GM19467 (cell line): ENCODE results near the gene EGR4.

Source experiments
- ATAC-seq: cut with Tn5 transposase; IDR thresholded peaks from one replicate; pipeline ENCODE4 v1.9.1; 2021; ENCODE audit warnings: mild to moderate bottlenecking, moderate library complexity; ENCODE audit not compliant: unreplicated experiment

Gene EGR4

GRCh38 chr2:73290049-73290839 is 3.1 kb downstream of the EGR4 start:
- ATAC-seq = no peak

GRCh38 chr2:73289304-73289703 is 4.0 kb downstream of the EGR4 start:
- ATAC-seq = no peak

- ATAC-seq = no peak
These were observed 7.2 kb downstream of the EGR4 start for GRCh38 chr2:73286134-73286655.

GRCh38 chr2:73285159-73285739 is 8.1 kb downstream of the EGR4 start:
- peak; percentile 52 for ATAC-seq

GRCh38 chr2:73284296-73285158 is 8.8 kb downstream of the EGR4 start, which contains the start of gene FBXO41:
Gene FBXO41, minus strand, starts transcription at chr2:73284478. Its CDS starts 14,848 bp downstream, at chr2:73269630.
- ATAC-seq = peak; percentile 64

GRCh38 chr2:73283545-73284295 is 9.6 kb downstream of the EGR4 start:
- peak; percentile 2 for ATAC-seq

GRCh38 chr2:73282924-73283544 is 10.3 kb downstream of the EGR4 start:
- ATAC-seq = no peak

- ATAC-seq = no peak
These were observed 12.1 kb downstream of the EGR4 start for GRCh38 chr2:73281244-73281643.

GRCh38 chr2:73279852-73280251 is 13.5 kb downstream of the EGR4 start:
- no peak for ATAC-seq

- ATAC-seq = no peak
These were observed 21.1 kb downstream of the EGR4 start for GRCh38 chr2:73272270-73272669.

- no peak for ATAC-seq
These were observed 23.5 kb downstream of the EGR4 start for GRCh38 chr2:73269686-73270465.

GRCh38 chr2:73268830-73269685 is 24.3 kb downstream of the EGR4 start:
- ATAC-seq = peak; percentile 61

GRCh38 chr2:73268366-73268829 is 24.9 kb downstream of the EGR4 start:
- ATAC-seq = no peak

GRCh38 chr2:73267008-73267407 is 26.3 kb downstream of the EGR4 start:
- ATAC-seq = no peak

- ATAC-seq = no peak
These were observed 27.1 kb downstream of the EGR4 start for GRCh38 chr2:73266061-73266901.

GRCh38 chr2:73265298-73266060 is 27.9 kb downstream of the EGR4 start:
- no peak for ATAC-seq

GRCh38 chr2:73264783-73265182 is 28.6 kb downstream of the EGR4 start:
- ATAC-seq = no peak
